ENCODE measurements around the gene SLC5A6.
A peak's percentile ranks its signal among the peaks of the same experiment; 100 is the strongest.

The SLC5A6 gene

GRCh38 chr2:27170581-27171337, 41.3 kb downstream of the SLC5A6 start:
- no peak for DNase-seq

GRCh38 chr2:27164960-27165763, 46.9 kb downstream of the SLC5A6 start:
- DNase-seq, result no peak

GRCh38 chr2:27162151-27163121, 49.6 kb downstream of the SLC5A6 start:
- no peak for DNase-seq

GRCh38 chr2:27160191-27160590, 51.9 kb downstream of the SLC5A6 start:
- DNase-seq, result no peak

- DNase-seq, result no peak
Measured at GRCh38 chr2:27159271-27159670, 52.8 kb downstream of the SLC5A6 start.

GRCh38 chr2:27158468-27158867, 53.6 kb downstream of the SLC5A6 start:
- DNase-seq, result no peak

GRCh38 chr2:27155069-27155520, 57.0 kb downstream of the SLC5A6 start:
- DNase-seq, result no peak

GRCh38 chr2:27154488-27154887, 57.6 kb downstream of the SLC5A6 start:
- DNase-seq, result no peak

- DNase-seq, result peak; percentile 76
Measured at GRCh38 chr2:27152796-27153464, 59.1 kb downstream of the SLC5A6 start.

- DNase-seq, result no peak
Measured at GRCh38 chr2:27152102-27152795, 59.8 kb downstream of the SLC5A6 start.

- no peak for DNase-seq
Measured at GRCh38 chr2:27150639-27151230, 61.3 kb downstream of the SLC5A6 start.
